ENCODE results near the gene STUM.

DNA sequence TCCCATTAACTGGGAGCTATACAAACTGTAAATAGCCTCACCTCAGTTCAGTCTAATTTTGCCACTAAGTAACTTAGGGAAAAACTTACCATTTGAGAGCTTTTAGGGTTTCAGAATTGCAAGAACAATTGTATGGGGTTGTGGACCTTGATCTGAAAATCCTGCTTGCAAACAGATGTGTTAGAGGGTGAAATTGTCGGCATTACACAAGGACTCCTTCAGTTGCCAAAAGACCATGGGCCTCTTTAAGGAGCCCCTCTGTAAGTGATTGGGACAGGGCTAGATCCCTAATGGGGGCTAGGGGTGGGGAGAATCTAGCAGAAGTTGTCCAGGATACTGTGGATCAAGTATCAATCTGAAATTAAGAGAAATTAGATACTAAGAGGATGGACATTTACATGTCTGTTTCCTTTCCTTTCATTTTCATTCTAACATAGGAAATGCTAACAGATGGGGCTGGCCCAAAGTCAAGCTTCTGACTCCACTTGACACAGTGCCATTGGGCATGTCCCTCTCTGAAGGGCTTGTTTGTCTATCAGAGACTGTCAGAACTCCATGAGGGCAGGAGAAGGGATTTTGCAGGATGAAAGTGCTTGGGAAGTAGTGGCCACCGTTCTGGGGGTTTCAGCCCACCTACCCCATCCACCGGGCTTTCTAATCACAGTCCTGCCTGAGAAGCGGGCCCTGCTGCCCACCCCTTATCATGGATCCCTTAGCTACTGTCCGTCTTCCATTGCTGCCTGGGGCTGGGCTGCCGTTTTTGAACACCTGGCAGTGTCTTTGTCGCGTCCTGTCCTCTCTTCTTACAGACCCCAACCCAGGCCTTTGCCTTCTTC, 54.7 kb downstream of the STUM start:
- TF ChIP-seq CBX8 (IDR thresholded peaks at IDR 0.05) (no peak), POLR2A (IDR thresholded peaks at IDR 0.05; ENCODE audit: low read length) (no peak), CEBPB (IDR thresholded peaks at IDR 0.05) (no peak)
- TF ChIP-seq, protein P1, sequence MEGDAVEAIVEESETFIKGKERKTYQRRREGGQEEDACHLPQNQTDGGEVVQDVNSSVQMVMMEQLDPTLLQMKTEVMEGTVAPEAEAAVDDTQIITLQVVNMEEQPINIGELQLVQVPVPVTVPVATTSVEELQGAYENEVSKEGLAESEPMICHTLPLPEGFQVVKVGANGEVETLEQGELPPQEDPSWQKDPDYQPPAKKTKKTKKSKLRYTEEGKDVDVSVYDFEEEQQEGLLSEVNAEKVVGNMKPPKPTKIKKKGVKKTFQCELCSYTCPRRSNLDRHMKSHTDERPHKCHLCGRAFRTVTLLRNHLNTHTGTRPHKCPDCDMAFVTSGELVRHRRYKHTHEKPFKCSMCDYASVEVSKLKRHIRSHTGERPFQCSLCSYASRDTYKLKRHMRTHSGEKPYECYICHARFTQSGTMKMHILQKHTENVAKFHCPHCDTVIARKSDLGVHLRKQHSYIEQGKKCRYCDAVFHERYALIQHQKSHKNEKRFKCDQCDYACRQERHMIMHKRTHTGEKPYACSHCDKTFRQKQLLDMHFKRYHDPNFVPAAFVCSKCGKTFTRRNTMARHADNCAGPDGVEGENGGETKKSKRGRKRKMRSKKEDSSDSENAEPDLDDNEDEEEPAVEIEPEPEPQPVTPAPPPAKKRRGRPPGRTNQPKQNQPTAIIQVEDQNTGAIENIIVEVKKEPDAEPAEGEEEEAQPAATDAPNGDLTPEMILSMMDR (IDR thresholded peaks at IDR 0.05) = no peak

All from A549 (cell line).